ENCODE results near the gene KRT84. TPM values are rescaled to one million over a fixed set of nuclear protein-coding genes. Genes with fewer than 3 reads are reported as not detected.

Gene KRT84
- total and polyA plus RNA-seq, 9 of the 15 experiments (the other 6 are each of a cell fraction or from before 2014, with no cell fraction given) = not detected

GRCh38 chr12:52426034-52426433, 40.6 kb upstream of the KRT84 start (continued):
- TF ChIP-seq MYNN (IDR thresholded peaks at IDR 0.05) (no peak), MYNN (CRISPR knock-in tag; IDR thresholded peaks at IDR 0.05) (no peak), ZMIZ1 (IDR thresholded peaks at IDR 0.05; ENCODE audit: low read depth in 2 of 2, low read length in 2 of 2) (no peak), CBFA2T3 (IDR thresholded peaks at IDR 0.05) (no peak), ZNF24 (IDR thresholded peaks at IDR 0.05) (no peak)

GRCh38 chr12:52425466-52425865, 40.0 kb upstream of the KRT84 start:
- ChIA-PET CTCF (ENCODE audit: low intra/inter-chr PET ratio) (no interaction called here), POLR2A (interaction anchor here (1.1 kb wide), 1 partner anchor 14 kb away, joined by 4 read pairs; no protein-coding TSS in a partner anchor)
- BruUV-seq (replicated peaks) = no TSS peak
- 2% methylated on average over 5 of the region's 5 CpGs for WGBS (ENCODE audit: insufficient coverage, low coverage, missing lambda C conversion rate)
- no peak overlapping the region for H3K4me3 ChIP-seq
- no peak overlapping the region for H2AFZ ChIP-seq (ENCODE audit: low read depth, low read length)
- H4K20me1 ChIP-seq (replicated peaks; ENCODE audit: control insufficient read depth, insufficient read depth, low read length) = no peaks in the 10 kb centered on the region; the same call in 1 of the 2 replicates
- H3K36me3 ChIP-seq (ENCODE audit: control insufficient read depth, insufficient read depth, low read length) = no peaks in the 10 kb centered on the region
- no peak overlapping the region for H3K9ac ChIP-seq (ENCODE audit: insufficient read depth in 1 of 2, low read depth in 2 of 2, low read length in 2 of 2)
- H3K79me2 ChIP-seq (ENCODE audit: control insufficient read depth, insufficient read depth, low read length) = no peaks in the 10 kb centered on the region
- DNase-seq (ENCODE audit: extremely low read depth in 1 of 4, low spot score in 3 of 4) (no peak), ATAC-seq (no peak), FAIRE-seq (no peak)
- H3K27me3 ChIP-seq (ENCODE audit: control insufficient read depth in 2 of 2, insufficient read depth in 2 of 2, low read length in 2 of 2) = peaks cover 0 to 40% of the 10 kb centered on the region in 2 experiments; a peak in 3 of 5 replicates
- in situ Hi-C loops (cut with MboI) (loop anchor here (10.0 kb wide), 1 partner anchor 759 kb away; the partner anchor contains the start of genes CSAD and ZNF740), intact Hi-C loops (cut with micrococcal nuclease) (no loop called here)
- H3K4me1 ChIP-seq (replicated peaks in 1 of 2; ENCODE audit: control insufficient read depth in 2 of 2, insufficient read depth in 2 of 2, low read length in 2 of 2) = no peaks in the 10 kb centered on the region
- H3K27ac ChIP-seq (ENCODE audit: extremely low read depth, low read depth, low read length) = no peak overlapping the region
- no peaks in the 10 kb centered on the region for H3K9me3 ChIP-seq (replicated peaks; ENCODE audit: control insufficient read depth, insufficient read depth, low read depth, low read length)
- no peak overlapping the region for H3K4me2 ChIP-seq (ENCODE audit: insufficient read depth, low read length)
- no peaks in the 10 kb centered on the region for H3K9me1 ChIP-seq (ENCODE audit: control insufficient read depth, insufficient read depth, low read length)
- no peak for TF ChIP-seq NUFIP1 (IDR thresholded peaks at IDR 0.05; ENCODE audit: partially characterized antibody)
- TF ChIP-seq TGIF2 (CRISPR knock-in tag; IDR thresholded peaks at IDR 0.05) = no peak
- no peak for TF ChIP-seq ZNF384 (IDR thresholded peaks at IDR 0.05; ENCODE audit: low read depth, low read length)
- TF ChIP-seq ZZZ3 (IDR thresholded peaks at IDR 0.05) = no peak
- no peak for TF ChIP-seq HOMEZ (CRISPR knock-in tag; IDR thresholded peaks at IDR 0.05)
- TF ChIP-seq DNMT1 (IDR thresholded peaks at IDR 0.05) = no peak
- no peak for TF ChIP-seq U2AF2 (optimal IDR thresholded peaks at IDR 0.05; ENCODE audit: low read depth, low read length)
- no peak for TF ChIP-seq CCNT2 (IDR thresholded peaks at IDR 0.05; ENCODE audit: borderline replicate concordance, extremely low read depth, insufficient read length, low read depth, low read length)
- TF ChIP-seq SAP30 (IDR thresholded peaks at IDR 0.05; ENCODE audit: borderline replicate concordance, insufficient read depth, low read depth, low read length, poor library complexity, severe bottlenecking) = no peak
- TF ChIP-seq ARNT (IDR thresholded peaks at IDR 0.05) = no peak
- TF ChIP-seq KAT8 (IDR thresholded peaks at IDR 0.05; ENCODE audit: low read depth) = no peak
- TF ChIP-seq FOXK2 (conservative IDR thresholded peaks at IDR 0.05 in 1 of 2, IDR thresholded peaks at IDR 0.05 in 1 of 2; ENCODE audit: low read depth in 2 of 2) = no peak
- no peak for TF ChIP-seq ZNF695 (CRISPR knock-in tag; IDR thresholded peaks at IDR 0.05)
- TF ChIP-seq RBM14 (IDR thresholded peaks at IDR 0.05; ENCODE audit: borderline replicate concordance, insufficient read depth, low read depth, low read length) = no peak
